Panc1 (cell line): ENCODE measurements around the gene TRAK1. TPM values are rescaled to one million over a fixed set of nuclear protein-coding genes. Genes with fewer than 3 reads are reported as not detected.

Experiments
- ATAC-seq: fragments of 200-7000 bp; cut with Tn5 transposase; 2 replicates; pipeline ENCODE4 v1.9.1; 2020; ENCODE audit warnings: mild to moderate bottlenecking, moderate library complexity
- BruUV-seq: library from RNA; stranded (reverse); fragments of 400-500 nt; replicated peaks from 2 replicates; lab custom pipeline; 2021; lab: Mats Ljungman, UMichigan
- CTCF ChIA-PET: fragments of 300-600 bp; sonication (Branson Sonifier 250); formaldehyde crosslinking; loops from one replicate; lab custom pipeline; 2022; ENCODE audit warnings: antibody characterized with exemption; lab: Charles Lee
- POLR2A ChIA-PET: fragments of 300-600 bp; sonication (Branson Sonifier 250); formaldehyde crosslinking; loops from one replicate; lab custom pipeline; 2022; ENCODE audit warnings: antibody characterized with exemption; lab: Charles Lee
- DNase-seq: peaks from one replicate; pipeline ENCODE4 v3.0.0-alpha.2; 2010; ENCODE audit warnings: low read depth, low spot score
- H3K27ac ChIP-seq: 2 replicates; pipeline ENCODE4 v1.5.1; 2011; ENCODE audit warnings: mild to moderate bottlenecking, low read length, inconsistent platforms
- H3K27me3 ChIP-seq: fragments of 200-500 bp; sonication (Bioruptor generic); 2 replicates; pipeline ENCODE4 v1.6.0; 2014; ENCODE audit warnings: low read length, inconsistent platforms; ENCODE audit not compliant: control insufficient read depth, insufficient read depth
- H3K36me3 ChIP-seq: fragments of 200-500 bp; sonication (Bioruptor generic); 2 replicates; pipeline ENCODE4 v1.5.1; 2014; ENCODE audit warnings: inconsistent platforms, mild to moderate bottlenecking, low read length, moderate library complexity; ENCODE audit not compliant: control insufficient read depth, insufficient read depth
- H3K4me1 ChIP-seq: 2 replicates; pipeline ENCODE4 v1.5.1; 2011; ENCODE audit warnings: inconsistent platforms, mild to moderate bottlenecking, low read length, moderate library complexity; ENCODE audit not compliant: control insufficient read depth, insufficient read depth
- H3K4me3 ChIP-seq, 2 experiments: 2 replicates each; pipeline ENCODE4 v1.5.1; 2011 to 2012; ENCODE audit warnings: low read depth in 2 of 2, low read length in 2 of 2, mild to moderate bottlenecking in 2 of 2, inconsistent platforms in 1 of 2, moderate library complexity in 1 of 2
- H3K9me3 ChIP-seq: fragments of 200-500 bp; sonication (Bioruptor generic); 2 replicates; pipeline ENCODE4 v1.5.1; 2014; ENCODE audit warnings: low read depth, mild to moderate bottlenecking, inconsistent platforms, low read length, moderate library complexity; ENCODE audit not compliant: control insufficient read depth, insufficient read depth
- POLR2AphosphoS5 ChIP-seq: IDR thresholded peaks from 2 replicates; pipeline ENCODE4 v1.6.1; 2012; ENCODE audit warnings: mild to moderate bottlenecking, low read depth, low read length, moderate library complexity
- SIN3A ChIP-seq: IDR thresholded peaks from 2 replicates; pipeline ENCODE4 v1.6.1; 2012; ENCODE audit warnings: low read depth, mild to moderate bottlenecking, low read length, moderate library complexity, borderline replicate concordance; ENCODE audit not compliant: insufficient read depth
- TCF7L2 ChIP-seq: IDR thresholded peaks from 2 replicates; pipeline ENCODE4 v1.6.1; 2011; ENCODE audit warnings: mild to moderate bottlenecking, low read depth, low read length, inconsistent platforms
- in situ Hi-C: cut with HindIII; loops from 2 replicates; pipeline ENCODE4 v1.10.0; 2016; ENCODE audit warnings: low sequenced_read_pairs, low pct_unique_long_range_greater_than_20kb
- intact Hi-C: fragments of 100-400 bp; cut with micrococcal nuclease; formaldehyde crosslinking; loops from one replicate; pipeline ENCODE4 v1.10.0; 2022; ENCODE audit not compliant: unreplicated experiment
- total RNA-seq: library from RNA; stranded (reverse); gene quantifications from one replicate; pipeline ENCODE4 v1.2.1, GENCODE V29; 2021; ENCODE audit not compliant: unreplicated experiment
- TF ChIP-seq, protein P1 (sequence below), 2 experiments: IDR thresholded peaks; 2 replicates each; pipeline ENCODE4 v1.6.1; 2011 to 2012; ENCODE audit warnings: low read depth in 2 of 2, control low read depth in 1 of 2, low read length in 1 of 2, mild to moderate bottlenecking in 1 of 2, moderate library complexity in 1 of 2; ENCODE audit not compliant: insufficient read depth in 1 of 2
- TF ChIP-seq, protein P2 (sequence below): fragments of 450-650 bp; IDR thresholded peaks from 2 replicates; pipeline ENCODE4 v1.5.1; 2017; ENCODE audit warnings: mild to moderate bottlenecking

The TRAK1 gene
- total RNA-seq, 1 experiment from 2014 or later, result 38.4 TPM

DNA sequence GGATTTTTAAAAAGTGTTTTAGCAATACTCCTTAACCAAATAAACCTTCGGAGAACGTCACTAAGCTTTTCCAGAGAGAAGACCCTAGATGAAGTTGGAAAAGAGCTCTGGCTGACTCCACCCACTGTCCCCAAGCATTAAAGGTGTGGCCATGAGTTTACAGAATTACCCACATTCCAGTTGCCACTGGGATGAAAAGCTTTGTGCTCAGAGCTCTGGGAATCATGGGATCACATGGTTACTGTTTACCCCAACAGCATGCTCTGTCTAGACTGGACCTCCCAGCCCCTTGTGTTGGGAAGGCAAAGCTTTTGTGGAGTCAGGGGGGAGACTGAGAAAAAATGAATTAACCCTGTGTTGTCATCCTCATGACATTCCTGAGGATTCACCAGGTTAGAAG is 119.6 kb downstream of the TRAK1 start:
- Histone ChIP-seq H3K36me3 (peaks cover 6% of the 10 kb centered on the region), H3K9me3 (no peaks in the 10 kb centered on the region), H3K4me3 (no peak overlapping the region), H3K27ac (no peak overlapping the region), H3K27me3 (no peaks in the 10 kb centered on the region), H3K4me1 (no peaks in the 10 kb centered on the region)
- ATAC-seq (no peak), DNase-seq (no peak)
- BruUV-seq, result no TSS peak
- in situ Hi-C loops (no loop called here), intact Hi-C loops (no loop called here)
- CTCF ChIA-PET, result no interaction called here
- POLR2A ChIA-PET, result interaction anchor here (0.6 kb wide), 1 partner anchor 48 kb away, joined by 4 read pairs; no protein-coding TSS in a partner anchor
- TF ChIP-seq, protein P1, sequence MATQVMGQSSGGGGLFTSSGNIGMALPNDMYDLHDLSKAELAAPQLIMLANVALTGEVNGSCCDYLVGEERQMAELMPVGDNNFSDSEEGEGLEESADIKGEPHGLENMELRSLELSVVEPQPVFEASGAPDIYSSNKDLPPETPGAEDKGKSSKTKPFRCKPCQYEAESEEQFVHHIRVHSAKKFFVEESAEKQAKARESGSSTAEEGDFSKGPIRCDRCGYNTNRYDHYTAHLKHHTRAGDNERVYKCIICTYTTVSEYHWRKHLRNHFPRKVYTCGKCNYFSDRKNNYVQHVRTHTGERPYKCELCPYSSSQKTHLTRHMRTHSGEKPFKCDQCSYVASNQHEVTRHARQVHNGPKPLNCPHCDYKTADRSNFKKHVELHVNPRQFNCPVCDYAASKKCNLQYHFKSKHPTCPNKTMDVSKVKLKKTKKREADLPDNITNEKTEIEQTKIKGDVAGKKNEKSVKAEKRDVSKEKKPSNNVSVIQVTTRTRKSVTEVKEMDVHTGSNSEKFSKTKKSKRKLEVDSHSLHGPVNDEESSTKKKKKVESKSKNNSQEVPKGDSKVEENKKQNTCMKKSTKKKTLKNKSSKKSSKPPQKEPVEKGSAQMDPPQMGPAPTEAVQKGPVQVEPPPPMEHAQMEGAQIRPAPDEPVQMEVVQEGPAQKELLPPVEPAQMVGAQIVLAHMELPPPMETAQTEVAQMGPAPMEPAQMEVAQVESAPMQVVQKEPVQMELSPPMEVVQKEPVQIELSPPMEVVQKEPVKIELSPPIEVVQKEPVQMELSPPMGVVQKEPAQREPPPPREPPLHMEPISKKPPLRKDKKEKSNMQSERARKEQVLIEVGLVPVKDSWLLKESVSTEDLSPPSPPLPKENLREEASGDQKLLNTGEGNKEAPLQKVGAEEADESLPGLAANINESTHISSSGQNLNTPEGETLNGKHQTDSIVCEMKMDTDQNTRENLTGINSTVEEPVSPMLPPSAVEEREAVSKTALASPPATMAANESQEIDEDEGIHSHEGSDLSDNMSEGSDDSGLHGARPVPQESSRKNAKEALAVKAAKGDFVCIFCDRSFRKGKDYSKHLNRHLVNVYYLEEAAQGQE (IDR thresholded peaks at IDR 0.05; ENCODE audit: insufficient read depth in 1 of 2, low read depth in 2 of 2, low read length in 1 of 2), result no peak
- no peak for TF ChIP-seq SIN3A
- no peak for TF ChIP-seq TCF7L2
- no peak for TF ChIP-seq POLR2AphosphoS5
- TF ChIP-seq, protein P2, sequence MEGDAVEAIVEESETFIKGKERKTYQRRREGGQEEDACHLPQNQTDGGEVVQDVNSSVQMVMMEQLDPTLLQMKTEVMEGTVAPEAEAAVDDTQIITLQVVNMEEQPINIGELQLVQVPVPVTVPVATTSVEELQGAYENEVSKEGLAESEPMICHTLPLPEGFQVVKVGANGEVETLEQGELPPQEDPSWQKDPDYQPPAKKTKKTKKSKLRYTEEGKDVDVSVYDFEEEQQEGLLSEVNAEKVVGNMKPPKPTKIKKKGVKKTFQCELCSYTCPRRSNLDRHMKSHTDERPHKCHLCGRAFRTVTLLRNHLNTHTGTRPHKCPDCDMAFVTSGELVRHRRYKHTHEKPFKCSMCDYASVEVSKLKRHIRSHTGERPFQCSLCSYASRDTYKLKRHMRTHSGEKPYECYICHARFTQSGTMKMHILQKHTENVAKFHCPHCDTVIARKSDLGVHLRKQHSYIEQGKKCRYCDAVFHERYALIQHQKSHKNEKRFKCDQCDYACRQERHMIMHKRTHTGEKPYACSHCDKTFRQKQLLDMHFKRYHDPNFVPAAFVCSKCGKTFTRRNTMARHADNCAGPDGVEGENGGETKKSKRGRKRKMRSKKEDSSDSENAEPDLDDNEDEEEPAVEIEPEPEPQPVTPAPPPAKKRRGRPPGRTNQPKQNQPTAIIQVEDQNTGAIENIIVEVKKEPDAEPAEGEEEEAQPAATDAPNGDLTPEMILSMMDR, result no peak

DNA sequence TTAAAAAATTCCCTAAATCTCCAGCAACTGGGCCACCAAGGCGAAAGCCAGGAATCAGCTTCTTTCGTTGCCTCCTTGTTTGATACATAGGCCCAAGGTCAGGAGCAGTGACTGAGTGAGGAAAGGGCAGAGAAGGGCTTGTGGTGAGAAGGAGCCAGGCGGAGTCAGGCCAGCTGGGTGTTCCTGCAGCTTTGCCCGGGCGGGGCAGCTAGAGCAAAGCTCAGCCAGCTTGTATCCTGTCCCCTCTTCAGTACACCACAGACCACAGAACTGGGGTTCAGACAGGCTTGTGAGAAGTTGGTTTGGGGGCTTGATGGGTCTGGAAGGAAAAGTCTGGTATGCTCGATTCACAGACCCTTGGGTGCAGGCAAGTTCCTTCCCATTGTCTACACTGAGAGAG is 122.3 kb downstream of the TRAK1 start:
- DNase-seq (no peak), ATAC-seq (no peak)
- H3K27ac ChIP-seq, result no peak overlapping the region
- intact Hi-C loops (no loop called here), in situ Hi-C loops (no loop called here)
- no peaks in the 10 kb centered on the region for H3K4me1 ChIP-seq
- POLR2A ChIA-PET, result no interaction called here
- CTCF ChIA-PET, result no interaction called here
- BruUV-seq, result no TSS peak
- H3K4me3 ChIP-seq, result no peak overlapping the region
- H3K36me3 ChIP-seq, result peaks cover 4% of the 10 kb centered on the region
- no peaks in the 10 kb centered on the region for H3K9me3 ChIP-seq
- H3K27me3 ChIP-seq, result no peaks in the 10 kb centered on the region
- no peak for TF ChIP-seq TCF7L2
- TF ChIP-seq SIN3A, result no peak
- TF ChIP-seq, protein P1 (IDR thresholded peaks at IDR 0.05; ENCODE audit: insufficient read depth in 1 of 2, low read depth in 2 of 2, low read length in 1 of 2), result no peak
- TF ChIP-seq, protein P2, result no peak
